T-helper 2 cell (primary cell): ENCODE measurements around the gene SYNPO2.
"Not testable (repeated sequence)": the region's sequence is repeated elsewhere in the genome, so short reads cannot be mapped to it uniquely, and the experiment has no call there.

Experiments used
- DNase-seq, 5 experiments: peaks; one replicate each; pipeline versions ENCODE4 v3.0.0 to v3.0.0-alpha.2; 2012 to 2022

The SYNPO2 gene

DNA sequence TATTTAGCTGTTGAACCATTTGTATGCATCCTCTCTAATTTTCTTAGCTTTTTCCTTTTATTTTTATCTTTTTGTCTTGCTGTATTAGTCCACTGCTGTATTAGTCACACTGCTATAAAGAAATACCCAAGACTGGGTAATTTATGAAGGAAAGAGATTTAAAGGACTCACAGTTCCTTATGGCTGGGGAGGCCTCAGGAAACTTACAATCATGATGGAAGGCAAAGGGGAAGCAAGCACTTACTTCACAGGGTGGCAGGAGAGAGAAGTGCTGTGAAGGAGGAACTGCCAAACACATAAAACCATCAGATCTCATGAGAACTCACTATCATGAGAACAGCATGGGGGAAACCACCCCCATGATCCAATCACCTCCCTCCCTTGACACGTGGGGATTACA lies 114.3 kb downstream of the SYNPO2 start:
- DNase-seq: not testable (repeated sequence)

DNA sequence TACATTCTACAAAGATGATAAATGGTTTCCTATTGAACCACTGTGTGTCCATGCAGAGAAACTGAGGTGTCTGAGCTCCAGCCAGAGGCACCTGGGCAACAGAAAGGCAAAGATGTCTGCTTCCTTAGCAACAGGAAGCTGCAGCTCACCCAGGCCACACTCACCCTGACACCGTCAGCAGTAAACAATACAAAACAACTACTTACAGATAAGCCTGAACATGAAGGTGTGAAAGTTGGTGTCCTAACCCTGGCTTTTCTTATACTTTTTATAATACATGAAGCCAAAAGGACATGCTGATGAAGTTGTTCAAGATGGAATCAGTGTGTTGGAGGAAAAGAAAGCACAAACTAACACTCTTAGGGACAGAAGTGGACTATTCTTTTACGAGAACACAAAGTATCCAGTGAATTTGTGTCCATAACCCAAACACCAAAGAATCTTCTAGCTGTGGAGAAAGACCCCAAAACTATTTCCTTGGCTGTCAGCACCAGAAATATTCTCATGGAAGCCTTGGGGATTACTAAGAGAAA lies 117.3 kb downstream of the SYNPO2 start:
- DNase-seq: peak in 1 of 5 experiments; percentile 33

DNA sequence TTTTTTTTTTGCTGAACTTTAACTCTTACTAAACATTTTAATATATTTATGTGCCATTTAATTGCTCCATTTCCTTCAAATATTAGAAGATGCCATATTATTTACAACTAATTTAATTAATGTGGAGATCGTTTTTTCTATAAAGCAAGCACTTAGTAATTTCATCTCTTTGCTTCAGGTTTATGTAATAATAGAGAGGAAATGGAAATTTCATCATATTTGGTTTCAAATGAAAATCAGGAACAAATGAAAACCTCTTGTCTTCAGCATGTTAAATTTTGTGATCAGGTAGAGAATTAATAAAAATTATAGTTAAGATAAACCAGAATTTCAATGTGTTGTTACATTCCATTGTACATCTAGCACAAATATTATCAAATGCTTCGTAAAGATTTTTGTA lies 120.1 kb downstream of the SYNPO2 start:
- no peak for DNase-seq

DNA sequence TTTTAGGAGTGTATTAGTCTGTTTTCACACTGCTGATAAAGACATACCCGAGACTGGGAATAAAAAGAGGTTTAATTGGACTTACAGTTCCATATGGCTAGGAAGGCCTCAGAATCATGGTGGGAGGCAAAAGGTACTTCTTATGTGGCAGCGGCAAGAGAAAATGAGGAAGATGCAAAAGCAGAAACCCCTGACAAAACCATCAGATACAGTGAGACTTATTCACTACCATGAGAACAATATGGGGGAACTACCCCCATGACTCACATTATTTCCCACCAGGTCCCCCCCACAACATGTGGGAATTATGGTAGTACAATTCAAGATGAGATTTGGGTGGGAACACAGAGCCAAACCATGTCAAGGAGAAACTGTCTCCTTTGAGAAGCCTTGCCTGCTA lies 121.6 kb downstream of the SYNPO2 start:
- DNase-seq: not testable (repeated sequence)

DNA sequence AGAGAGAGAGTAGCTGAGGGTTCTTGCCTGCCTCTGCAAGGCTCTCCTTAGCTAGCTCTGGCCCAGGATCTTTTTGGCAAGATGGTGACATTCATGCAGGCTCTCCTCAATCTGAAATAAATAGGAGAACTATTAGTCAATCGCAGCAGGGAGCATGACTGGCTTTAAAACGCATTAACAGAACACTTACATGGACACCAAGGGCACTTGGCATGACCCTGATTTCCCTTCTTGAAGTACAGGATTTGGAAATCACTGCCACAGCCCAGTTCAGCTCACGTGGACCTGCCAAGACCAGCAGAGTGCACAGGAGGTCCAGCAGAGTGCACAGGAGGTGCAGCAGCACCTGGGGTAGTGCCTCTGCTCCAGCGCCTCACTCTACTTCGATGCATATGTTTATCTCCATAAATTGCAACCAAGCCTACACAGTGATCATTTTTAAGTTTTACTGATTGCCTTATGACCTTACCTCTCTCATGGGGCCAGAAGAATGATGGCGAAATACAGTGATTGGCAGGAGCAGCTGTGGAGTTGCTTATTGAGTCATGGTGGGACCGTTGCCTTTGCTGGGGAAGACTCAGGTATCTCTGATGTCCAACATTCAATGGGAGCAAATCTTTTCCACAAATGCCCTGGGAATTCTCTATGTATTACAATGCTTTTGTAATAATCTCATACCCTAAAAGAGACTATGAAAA lies 122.4 kb downstream of the SYNPO2 start:
- DNase-seq: no peak

- no peak for DNase-seq
These were observed 122.9 kb downstream of the SYNPO2 start for GRCh38 chr4:119011607-119011988.

DNA sequence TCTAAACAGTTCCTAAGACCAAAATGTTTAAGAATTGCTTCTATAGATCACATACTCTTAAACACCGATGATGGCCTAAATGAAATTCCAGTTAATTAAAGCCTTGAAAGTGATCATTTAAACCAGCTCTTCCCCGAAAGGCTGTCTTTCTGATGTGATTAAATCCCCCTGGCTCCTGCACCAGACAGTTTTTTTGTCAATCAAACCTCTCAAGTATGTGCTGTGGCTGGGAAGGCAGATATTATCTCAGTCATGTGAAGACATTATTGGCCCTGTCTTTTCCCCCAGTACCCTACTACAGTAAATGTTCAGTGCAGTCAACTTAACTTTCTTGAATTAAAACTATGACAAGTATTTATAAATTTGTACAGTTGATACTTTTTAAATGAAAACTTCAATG lies 126.0 kb downstream of the SYNPO2 start:
- no peak for DNase-seq

- no peak for DNase-seq
These were observed 128.0 kb downstream of the SYNPO2 start for GRCh38 chr4:119016636-119017035.

DNA sequence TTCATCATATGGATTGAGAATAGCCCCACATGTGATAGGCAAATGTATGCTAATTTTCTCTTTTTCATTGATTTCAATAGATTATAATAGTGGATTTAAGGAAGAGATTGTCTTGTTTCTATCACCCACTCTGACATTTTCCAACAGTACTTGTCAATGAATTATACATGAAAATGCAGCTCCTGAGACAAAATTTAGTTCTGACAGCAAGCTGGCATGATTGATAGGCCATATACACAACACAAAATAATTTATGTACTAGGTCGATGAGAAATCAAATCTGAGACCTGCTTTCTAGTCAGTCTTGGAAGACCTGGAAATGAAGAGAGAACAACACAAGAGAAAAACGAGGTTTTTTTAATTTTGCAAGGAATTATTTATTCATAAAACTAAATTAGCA lies 129.0 kb downstream of the SYNPO2 start:
- DNase-seq: no peak

- DNase-seq: no peak
These were observed 131.5 kb downstream of the SYNPO2 start for GRCh38 chr4:119020158-119020557.

- not testable (repeated sequence) for DNase-seq
These were observed 133.9 kb downstream of the SYNPO2 start for GRCh38 chr4:119022520-119022919.

GRCh38 chr4:119024102-119024501 lies 135.4 kb downstream of the SYNPO2 start:
- DNase-seq: no peak

GRCh38 chr4:119025420-119025819 lies 136.8 kb downstream of the SYNPO2 start:
- no peak for DNase-seq

- DNase-seq: no peak
These were observed 137.4 kb downstream of the SYNPO2 start for GRCh38 chr4:119025916-119026661.

- no peak for DNase-seq
These were observed 138.2 kb downstream of the SYNPO2 start for GRCh38 chr4:119026662-119027444.

DNA sequence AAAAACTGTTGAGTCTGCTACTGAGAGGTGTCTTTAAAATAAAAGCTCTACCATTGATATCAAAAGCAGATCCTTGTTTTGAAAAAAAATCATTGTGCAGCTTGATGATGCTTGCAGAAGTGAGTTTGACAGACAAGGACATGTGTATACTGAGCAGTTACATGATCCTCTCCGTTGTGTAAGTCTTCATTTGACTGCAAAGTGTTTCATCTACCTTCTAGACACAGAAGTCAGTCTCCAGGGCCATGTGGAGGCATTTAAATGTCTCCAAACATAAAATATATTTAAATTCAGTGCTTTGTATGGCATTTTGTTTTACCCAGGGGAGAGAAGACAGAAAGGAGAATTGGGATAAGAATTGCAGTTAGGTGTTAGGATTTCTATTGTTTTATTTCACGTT lies 139.2 kb downstream of the SYNPO2 start:
- no peak for DNase-seq

DNA sequence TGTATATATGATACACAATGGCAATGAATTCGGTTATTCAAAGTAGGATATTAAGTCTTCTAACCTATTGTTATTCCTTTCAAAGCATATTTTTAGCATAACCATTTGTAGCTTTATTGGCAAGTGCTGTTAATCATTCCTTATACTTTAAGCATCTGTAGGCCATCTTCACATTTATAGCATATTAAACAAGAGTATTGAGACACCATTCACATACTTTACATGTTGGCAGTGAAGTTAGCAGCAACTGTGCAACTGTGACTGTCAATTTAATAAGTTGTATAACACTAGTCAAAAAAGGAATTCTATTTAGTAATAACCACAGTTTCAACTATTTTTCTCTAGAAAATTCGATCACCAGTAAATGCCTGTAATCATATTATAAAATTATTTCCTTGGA lies 139.6 kb downstream of the SYNPO2 start:
- DNase-seq: no peak

DNA sequence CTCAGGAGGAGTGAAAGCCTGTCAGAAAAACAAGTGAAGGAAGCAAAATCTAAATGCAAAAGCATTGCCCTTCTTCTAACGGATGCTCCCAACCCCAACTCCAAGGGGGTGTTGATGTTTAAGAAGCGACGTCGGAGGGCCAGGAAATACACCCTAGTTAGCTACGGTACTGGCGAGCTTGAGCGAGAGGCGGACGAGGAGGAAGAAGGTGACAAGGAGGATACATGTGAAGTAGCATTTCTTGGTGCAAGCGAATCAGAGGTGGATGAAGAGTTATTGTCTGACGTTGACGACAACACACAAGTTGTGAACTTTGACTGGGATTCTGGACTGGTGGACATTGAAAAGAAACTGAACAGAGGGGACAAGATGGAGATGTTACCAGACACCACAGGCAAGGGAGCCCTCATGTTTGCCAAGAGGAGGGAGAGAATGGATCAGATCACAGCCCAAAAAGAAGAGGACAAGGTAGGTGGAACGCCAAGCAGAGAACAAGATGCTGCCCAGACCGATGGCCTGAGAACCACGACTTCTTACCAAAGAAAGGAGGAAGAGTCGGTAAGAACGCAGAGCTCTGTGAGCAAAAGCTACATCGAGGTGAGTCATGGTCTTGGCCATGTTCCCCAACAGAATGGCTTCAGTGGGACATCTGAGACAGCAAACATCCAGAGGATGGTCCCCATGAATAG lies 141.3 kb downstream of the SYNPO2 start:
- no peak for DNase-seq

DNA sequence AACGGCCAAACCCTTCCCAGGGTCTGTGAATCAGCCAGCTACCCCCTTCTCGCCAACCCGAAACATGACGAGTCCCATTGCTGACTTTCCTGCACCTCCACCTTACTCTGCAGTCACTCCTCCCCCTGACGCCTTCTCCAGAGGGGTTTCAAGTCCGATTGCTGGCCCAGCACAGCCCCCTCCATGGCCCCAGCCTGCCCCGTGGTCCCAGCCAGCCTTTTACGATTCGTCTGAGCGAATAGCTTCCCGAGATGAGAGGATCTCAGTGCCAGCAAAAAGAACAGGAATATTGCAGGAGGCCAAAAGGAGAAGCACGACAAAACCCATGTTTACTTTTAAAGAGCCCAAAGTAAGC lies 141.9 kb downstream of the SYNPO2 start:
- no peak for DNase-seq

DNA sequence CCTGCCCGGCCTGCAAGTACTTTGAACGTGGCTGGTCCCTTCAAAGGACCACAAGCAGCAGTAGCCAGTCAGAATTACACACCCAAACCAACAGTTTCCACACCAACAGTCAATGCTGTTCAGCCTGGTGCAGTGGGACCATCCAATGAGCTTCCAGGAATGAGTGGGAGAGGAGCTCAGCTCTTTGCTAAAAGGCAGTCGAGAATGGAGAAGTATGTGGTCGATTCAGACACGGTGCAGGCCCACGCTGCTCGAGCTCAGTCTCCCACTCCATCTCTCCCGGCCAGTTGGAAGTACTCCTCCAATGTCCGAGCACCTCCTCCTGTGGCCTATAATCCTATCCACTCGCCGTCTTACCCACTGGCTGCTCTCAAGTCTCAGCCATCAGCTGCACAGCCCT lies 142.6 kb downstream of the SYNPO2 start:
- DNase-seq: no peak

GRCh38 chr4:119032921-119033685 lies 144.4 kb downstream of the SYNPO2 start:
- DNase-seq: no peak
